ENCODE measurements around the gene UPK3BL1. TPM values are rescaled to one million over a fixed set of nuclear protein-coding genes. Genes with fewer than 3 reads are reported as not detected.
A peak's percentile ranks its signal among the peaks of the same experiment; 100 is the strongest.
"Not testable (repeated sequence)": the region's sequence is repeated elsewhere in the genome, so short reads cannot be mapped to it uniquely, and the experiment has no call there.

UPK3BL1 gene
- total RNA-seq, 6 donors from 2014 or later, result 17.0 to 99.3 (median 30.0) TPM

DNA sequence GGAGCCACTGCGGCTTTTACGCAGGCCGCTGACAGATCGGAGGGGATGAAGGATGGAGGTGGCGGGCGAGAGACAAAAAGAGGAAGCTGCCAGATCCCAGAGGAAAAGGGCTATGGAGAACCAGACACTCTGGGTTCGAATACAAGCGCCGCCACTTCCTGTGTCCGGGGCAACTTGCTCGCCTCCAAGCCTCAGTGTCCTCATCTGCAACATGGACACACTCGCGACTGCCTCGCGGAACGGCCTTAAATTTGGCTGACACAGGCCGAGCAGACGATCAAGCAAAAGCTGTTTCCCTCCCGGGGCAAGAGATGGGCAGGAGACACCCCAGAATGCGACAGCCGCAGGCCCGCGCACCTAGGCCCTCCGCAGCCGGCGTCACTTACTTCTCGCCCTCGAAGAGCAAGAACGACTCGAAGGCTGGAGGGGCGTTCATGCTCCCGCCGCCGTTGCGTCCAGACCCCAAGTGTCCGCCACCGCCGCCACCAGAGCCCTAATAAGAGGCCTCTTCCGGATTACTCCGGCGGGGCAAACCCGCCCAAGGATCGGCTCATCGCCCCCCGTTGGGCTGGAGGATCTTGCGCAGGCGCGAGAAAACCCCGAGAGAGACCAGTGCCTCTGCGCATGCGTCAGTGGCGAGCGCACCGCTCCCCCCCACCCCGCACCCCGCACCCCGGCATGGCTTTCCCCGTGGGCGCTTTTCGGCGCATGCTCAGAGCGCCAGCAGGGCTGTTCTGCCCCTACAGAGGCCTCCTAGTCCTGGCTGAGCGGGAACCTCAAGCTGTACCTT is 28.8 kb upstream of the UPK3BL1 start, which contains the start of gene POLR2J2:
TSS of gene POLR2J2 (minus strand) at position 498 of the 790 bp plus-strand sequence. CDS start at position 436, 62 bp downstream.
- TF ChIP-seq POLR2AphosphoS5 (IDR thresholded peaks at IDR 0.05), result peak in 1 of 2 donors; percentile 41
- TF ChIP-seq POLR2A (IDR thresholded peaks at IDR 0.05), result peak in 1 of 4 donors; percentile 20
- H3K4me1 ChIP-seq, H3K36me3 ChIP-seq, H3K27me3 ChIP-seq, H3K9me3 ChIP-seq: not testable (repeated sequence)
- ATAC-seq (ENCODE audit: low FRiP score in 2 of 2) (peak; percentile 63 to 89), DNase-seq (peak; percentile 71 to 93)
- Histone ChIP-seq H3K27ac (peak within 1 kb of the TSS in 1 of 4 donors; percentile 69), H3K4me3 (peak within 1 kb of the TSS in 3 of 4 donors; percentile 39 to 50 (median 43))
- WGBS, 2 donors, result no CpG with 5 or more reads among the region's 63 CpGs

DNA sequence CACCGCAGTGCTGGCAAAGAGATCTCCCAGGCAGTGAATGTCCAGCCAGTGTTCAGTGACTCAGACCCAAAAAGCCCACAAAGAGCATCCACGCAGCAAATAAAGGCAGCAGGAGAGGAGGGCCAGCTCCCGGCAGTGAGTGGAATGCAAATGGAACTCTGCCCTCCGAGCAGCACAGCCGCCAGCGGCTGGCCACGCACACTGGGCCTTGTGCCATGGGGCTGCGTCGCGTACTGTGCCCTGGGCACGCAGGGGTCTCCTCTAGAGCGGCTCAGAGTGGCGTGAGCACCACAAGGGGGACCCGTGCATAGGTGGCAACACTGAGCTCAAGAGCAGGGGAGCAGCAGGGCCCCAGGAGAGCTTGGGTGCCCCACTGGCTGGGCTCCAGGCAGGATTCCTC is 24.9 kb upstream of the UPK3BL1 start:
- H3K4me3 ChIP-seq, H3K36me3 ChIP-seq, H3K27ac ChIP-seq, H3K4me1 ChIP-seq, H3K27me3 ChIP-seq, H3K9me3 ChIP-seq: not testable (repeated sequence)
- DNase-seq (peak in 1 of 2 donors; percentile 73), ATAC-seq (ENCODE audit: low FRiP score in 2 of 2) (peak in 1 of 2 donors; percentile 78)
- WGBS, 2 donors, result no CpG with 5 or more reads among the region's 14 CpGs

DNA sequence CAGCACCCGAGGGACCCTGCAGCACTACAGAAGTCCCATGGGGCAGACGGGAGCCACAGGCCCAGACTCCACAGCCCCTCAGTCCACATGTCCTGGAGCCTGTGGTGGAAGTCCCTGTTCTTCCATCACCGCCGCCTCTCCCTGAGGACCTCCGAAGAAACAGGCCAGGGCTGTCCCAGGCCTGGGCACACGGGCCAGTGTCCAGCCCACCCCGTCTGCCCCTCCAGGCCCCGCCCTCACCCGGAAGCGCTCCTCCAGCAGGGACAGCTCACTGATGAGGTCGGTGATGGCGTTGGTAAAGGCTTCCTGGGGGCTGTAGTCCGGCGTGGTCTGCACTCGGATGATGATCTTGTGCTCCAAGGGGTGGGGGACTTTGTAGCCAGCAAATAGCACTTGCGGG is 24.3 kb upstream of the UPK3BL1 start:
- not testable (repeated sequence) for H3K36me3 ChIP-seq, H3K27me3 ChIP-seq, H3K4me3 ChIP-seq, H3K9me3 ChIP-seq, DNase-seq, H3K27ac ChIP-seq, H3K4me1 ChIP-seq
- WGBS, 2 donors, result no CpG with 5 or more reads among the region's 16 CpGs
- peak in 1 of 2 donors; percentile 59 for ATAC-seq (ENCODE audit: low FRiP score in 2 of 2)

DNA sequence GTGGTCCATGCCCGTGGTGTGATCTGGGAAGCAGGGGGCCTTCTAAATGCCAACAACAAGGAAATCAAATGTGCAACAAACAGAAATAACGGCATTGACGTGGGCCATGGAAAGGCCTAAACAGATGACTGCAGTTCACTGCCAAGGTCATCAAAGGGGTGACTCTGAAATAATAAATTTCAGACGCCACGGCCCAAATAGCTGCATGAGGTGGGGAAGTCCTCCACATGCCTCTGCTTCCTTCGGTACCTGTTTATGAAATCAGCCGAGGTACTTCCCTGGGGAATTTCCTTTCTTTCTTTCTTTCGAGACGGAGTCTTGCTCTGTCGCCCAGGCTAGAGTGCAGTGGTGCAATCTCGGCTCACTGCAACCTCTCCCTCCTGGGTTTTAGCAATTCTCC is 22.2 kb upstream of the UPK3BL1 start:
- not testable (repeated sequence) for H3K36me3 ChIP-seq; DNase-seq; H3K9me3 ChIP-seq; H3K4me1 ChIP-seq; H3K27ac ChIP-seq; H3K27me3 ChIP-seq; H3K4me3 ChIP-seq; ATAC-seq (ENCODE audit: low FRiP score in 2 of 2)
- no CpG with 5 or more reads among the region's 11 CpGs for WGBS, 2 donors

DNA sequence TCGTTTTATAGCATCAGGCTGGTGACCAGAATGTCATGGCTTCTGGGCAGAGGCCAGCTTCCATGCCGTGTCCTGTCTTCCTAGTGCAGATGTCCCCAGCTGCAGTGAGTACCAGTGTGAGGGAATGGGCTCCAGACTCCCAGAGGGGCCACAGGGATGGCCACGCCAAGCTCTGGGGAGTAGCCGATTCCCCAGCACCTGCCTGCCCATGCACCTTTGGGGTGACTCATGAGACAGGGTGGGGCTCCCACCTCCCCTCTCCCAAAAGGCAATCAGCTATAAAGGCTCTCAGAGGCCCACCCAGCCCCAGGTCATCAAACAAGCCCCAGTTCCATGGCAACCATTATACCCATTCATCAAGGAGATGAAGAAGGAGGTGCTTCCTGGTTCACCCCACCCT is 7.3 kb upstream of the UPK3BL1 start, which contains the start of gene SPDYE2B:
TSS of gene SPDYE2B (plus strand) at position 396 of the 400 bp plus-strand sequence. CDS start 2,030 bp downstream, outside the sequence.
- DNase-seq, H3K4me1 ChIP-seq, H3K27ac ChIP-seq, H3K4me3 ChIP-seq, H3K9me3 ChIP-seq, H3K36me3 ChIP-seq, H3K27me3 ChIP-seq: not testable (repeated sequence)
- ATAC-seq (ENCODE audit: low FRiP score in 2 of 2), result peak in 1 of 2 donors; percentile 38
- WGBS, 2 donors, result no CpG with 5 or more reads among the region's 4 CpGs

DNA sequence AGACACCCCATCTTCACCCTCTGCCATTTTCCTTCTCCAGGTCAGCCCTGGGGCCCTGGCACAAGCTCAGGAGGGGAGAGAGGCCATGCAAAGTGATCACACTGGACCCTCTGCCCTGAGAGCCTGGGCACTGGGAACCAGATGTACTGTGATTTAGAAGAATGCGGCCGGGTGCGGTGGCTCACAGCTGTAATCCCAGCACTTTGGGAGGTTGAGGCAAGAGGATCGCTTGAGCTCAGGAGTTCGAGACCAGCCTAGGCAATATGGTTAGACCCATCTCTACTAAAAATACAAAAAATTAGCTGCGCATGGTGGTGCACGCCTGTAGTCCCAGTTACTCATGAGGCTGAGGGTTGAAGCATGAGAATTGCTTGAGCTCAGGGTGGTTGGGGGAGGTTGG is 5.2 kb upstream of the UPK3BL1 start:
- H3K36me3 ChIP-seq, H3K9me3 ChIP-seq, H3K27ac ChIP-seq, H3K27me3 ChIP-seq, H3K4me3 ChIP-seq, H3K4me1 ChIP-seq: not testable (repeated sequence)
- WGBS, 2 donors, result 92 to 99% methylated on average over 7 of the region's 7 CpGs
- ATAC-seq (ENCODE audit: low FRiP score in 2 of 2), result peak; percentile 15 to 27
- peak in 1 of 2 donors; percentile 18 for DNase-seq

DNA sequence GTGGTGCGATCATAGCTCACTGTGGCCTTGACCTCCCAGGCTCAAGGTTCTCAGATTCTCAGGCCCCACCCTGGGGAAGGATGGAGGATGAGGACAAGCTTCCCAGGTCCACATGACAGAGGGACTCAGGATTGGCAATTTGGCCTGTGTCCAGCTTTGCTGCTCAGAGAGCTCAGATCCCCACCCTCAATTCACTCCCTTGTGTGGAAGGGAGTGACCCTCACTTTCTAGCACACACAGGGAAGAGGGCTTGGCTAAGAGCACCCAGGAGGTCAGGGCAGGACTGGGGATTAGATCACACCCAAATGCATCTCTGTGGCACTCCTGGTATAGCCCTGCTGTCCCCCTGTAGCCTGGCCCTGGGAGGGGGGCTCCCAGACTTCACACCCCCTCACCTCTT is 813 bp upstream of the UPK3BL1 start:
- H3K27ac ChIP-seq, H3K4me1 ChIP-seq: not testable (repeated sequence)
- WGBS, 2 donors, result no CpG with 5 or more reads among the region's 1 CpG

DNA sequence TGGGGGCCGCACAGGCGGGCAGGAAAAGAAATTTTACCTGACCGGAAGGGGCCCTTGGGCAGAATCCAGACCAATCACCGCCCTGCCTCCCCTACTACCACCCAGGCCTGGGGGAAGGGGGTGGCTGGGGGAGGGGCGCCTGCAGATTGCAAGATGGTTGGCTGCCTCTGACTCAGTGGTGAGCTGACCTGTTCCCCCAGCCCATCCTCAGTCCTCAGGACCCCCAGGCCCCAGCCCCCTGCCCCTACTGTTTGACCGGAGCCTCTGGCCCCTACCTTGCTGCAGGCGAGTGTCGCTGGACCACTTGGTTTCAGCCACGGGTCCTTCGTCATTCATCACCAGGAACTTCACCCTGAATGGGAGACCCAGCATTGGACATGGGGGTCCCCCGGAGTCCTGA is 3.7 kb downstream of the UPK3BL1 start:
- ATAC-seq (ENCODE audit: low FRiP score in 2 of 2), result peak; percentile 22 to 25
- peak in 1 of 2 donors; percentile 84 for DNase-seq
- H3K4me1 ChIP-seq, H3K9me3 ChIP-seq, H3K27ac ChIP-seq, H3K27me3 ChIP-seq, H3K36me3 ChIP-seq, H3K4me3 ChIP-seq: not testable (repeated sequence)
- WGBS, 2 donors, result 87% methylated on average over 6 of the region's 11 CpGs; no CpG with 5 or more reads in 1 of the 2 donors

More for the DNA sequence above, 813 bp upstream of the UPK3BL1 start:
- H3K9me3 ChIP-seq; DNase-seq; H3K4me3 ChIP-seq; H3K27me3 ChIP-seq; ATAC-seq (ENCODE audit: low FRiP score in 2 of 2); H3K36me3 ChIP-seq: not testable (repeated sequence)

DNA sequence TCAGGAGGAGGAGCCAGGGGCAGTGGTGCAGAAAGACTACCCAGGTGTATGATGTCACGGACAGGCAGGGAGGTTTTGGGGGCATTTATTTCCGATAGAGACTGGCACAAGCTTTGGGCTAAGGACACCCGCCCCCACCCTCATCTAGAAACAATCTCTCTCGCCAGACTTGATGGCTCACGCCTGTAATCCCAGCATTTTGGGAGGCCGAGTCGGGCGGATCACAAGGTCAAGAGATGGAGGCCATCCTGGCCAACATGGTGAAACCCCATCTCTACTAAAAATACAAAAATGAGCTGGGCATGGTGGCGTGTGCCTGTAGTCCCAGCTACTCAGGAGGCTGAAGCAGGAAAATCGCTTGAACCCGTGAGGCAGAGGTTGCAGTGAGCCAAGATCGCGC is 5.6 kb downstream of the UPK3BL1 start:
- not testable (repeated sequence) for H3K36me3 ChIP-seq; H3K9me3 ChIP-seq; H3K27ac ChIP-seq; H3K27me3 ChIP-seq; H3K4me3 ChIP-seq; ATAC-seq (ENCODE audit: low FRiP score in 2 of 2); H3K4me1 ChIP-seq; DNase-seq
- WGBS, 2 donors, result 82 to 92% methylated on average over 7 to 9 of the region's 13 CpGs

DNA sequence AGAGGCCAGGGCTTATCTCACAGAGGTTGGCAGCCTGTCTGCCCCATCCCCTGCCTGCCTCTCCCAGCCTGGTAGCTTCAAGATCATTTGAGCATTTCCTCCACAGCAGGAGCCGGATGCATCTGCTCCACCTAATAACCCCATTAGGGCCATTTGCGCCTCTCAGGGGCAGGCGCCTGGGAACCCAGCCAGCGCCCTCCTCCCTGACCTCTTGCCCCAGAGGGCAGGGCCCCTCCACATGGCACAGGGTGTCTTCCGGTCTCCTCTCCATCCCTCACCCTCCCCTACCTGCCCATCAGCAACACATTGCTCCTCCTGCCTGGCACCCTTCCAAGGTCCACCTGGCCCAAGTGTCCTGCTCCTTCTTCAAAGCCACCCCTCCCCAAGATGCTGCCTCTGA is 7.2 kb downstream of the UPK3BL1 start:
- not testable (repeated sequence) for H3K4me1 ChIP-seq; H3K27me3 ChIP-seq; ATAC-seq (ENCODE audit: low FRiP score in 2 of 2); H3K9me3 ChIP-seq; H3K27ac ChIP-seq; H3K36me3 ChIP-seq; DNase-seq; H3K4me3 ChIP-seq
- WGBS, 2 donors, result no CpG with 5 or more reads among the region's 5 CpGs

DNA sequence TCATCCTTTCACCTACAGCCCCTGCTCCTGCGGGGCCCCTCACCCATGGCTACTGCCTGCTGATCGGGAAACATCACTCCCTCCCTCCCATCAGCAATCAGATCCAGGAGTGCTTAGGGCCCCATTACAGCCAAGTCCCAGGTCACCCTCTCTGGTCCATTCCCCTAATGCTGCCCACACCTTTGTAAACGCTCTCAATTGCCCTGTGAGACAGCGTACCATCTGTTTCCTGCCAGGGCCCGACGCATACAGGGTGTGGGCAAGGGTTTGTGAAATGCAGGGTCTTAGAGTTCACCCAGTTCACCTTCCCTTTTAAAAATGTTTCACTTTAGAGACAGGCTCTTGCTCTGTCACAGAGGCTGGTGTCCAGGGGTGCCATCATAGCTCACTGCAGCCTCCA is 8.3 kb downstream of the UPK3BL1 start:
- H3K36me3 ChIP-seq; H3K4me1 ChIP-seq; H3K4me3 ChIP-seq; H3K9me3 ChIP-seq; DNase-seq; ATAC-seq (ENCODE audit: low FRiP score in 2 of 2); H3K27me3 ChIP-seq; H3K27ac ChIP-seq: not testable (repeated sequence)
- WGBS, 2 donors, result 65 to 100% methylated on average over 1 to 2 of the region's 6 CpGs

DNA sequence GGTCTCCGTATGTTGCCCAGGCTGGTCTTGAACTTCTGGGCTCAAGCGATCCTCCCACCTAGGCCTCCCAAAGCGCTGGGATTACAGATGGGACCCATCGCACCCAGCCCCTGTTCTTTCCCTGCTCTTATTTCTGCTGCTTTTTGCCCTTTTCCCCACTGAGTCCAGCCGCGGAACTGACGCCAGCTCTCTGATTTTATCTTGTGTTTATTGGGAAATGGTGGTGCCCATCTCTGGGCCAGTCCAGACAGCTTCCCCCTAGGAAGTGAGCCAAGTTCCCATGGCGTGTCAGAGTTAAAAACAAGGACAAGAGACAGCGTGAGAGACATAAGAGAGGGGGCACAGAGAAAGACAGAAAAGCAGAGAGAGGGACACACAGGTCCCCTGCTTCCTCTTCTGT is 12.0 kb downstream of the UPK3BL1 start:
- no CpG with 5 or more reads among the region's 9 CpGs for WGBS, 2 donors
- H3K27ac ChIP-seq, H3K27me3 ChIP-seq, H3K4me3 ChIP-seq, H3K4me1 ChIP-seq, DNase-seq, H3K36me3 ChIP-seq, H3K9me3 ChIP-seq: not testable (repeated sequence)
- ATAC-seq (ENCODE audit: low FRiP score in 2 of 2), result peak in 1 of 2 donors; percentile 15

DNA sequence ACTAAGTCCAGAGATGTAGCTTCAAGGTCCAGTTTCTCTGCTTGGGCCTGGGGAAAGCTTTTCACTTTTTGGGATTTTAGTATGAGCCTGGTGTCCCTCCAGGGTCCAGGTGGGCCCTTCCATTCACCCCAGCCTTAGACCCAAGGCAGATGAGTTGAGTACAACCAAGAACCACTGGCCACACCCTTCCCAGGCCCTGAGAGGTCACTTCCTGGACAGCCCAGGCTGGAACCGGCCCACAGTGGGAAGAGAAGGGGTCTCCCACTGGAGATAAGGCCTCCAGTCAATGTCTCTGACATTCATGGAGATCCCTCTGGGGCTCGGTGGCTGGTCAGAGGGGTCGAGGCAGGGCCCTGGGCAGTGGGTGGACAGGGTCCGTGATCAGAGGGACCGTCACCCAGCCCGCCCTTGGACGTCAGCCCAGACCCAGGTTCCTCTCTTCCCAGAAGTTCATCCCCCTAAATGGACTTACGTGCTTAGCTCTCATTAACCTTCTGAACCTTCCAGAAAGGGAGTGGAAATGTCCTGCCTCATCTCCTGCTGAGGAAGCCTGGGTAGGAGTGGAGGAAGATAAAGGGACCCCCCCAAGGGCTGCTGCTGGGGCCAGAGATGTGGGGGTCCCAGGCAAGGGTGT is 15.2 kb downstream of the UPK3BL1 start:
- H3K36me3 ChIP-seq, DNase-seq, H3K9me3 ChIP-seq, H3K4me1 ChIP-seq, H3K27ac ChIP-seq, H3K4me3 ChIP-seq, H3K27me3 ChIP-seq: not testable (repeated sequence)
- no CpG with 5 or more reads among the region's 8 CpGs for WGBS, 2 donors
- ATAC-seq (ENCODE audit: low FRiP score in 2 of 2), result peak; percentile 2 to 9
